Liver (tissue), 9 donors: ENCODE measurements around the gene XAF1. TPM values are rescaled to one million over a fixed set of nuclear protein-coding genes. Genes with fewer than 3 reads are reported as not detected.
A peak's percentile ranks its signal among the peaks of the same experiment; 100 is the strongest.

ENCODE experiments used
- DNase-seq: peaks from one replicate; pipeline ENCODE4 v3.0.0-alpha.2; 2017; ENCODE audit warnings: low spot score
- H3K27ac ChIP-seq, 2 donors: one replicate each; pipeline ENCODE4 v1.7.0; 2013; ENCODE audit warnings: inconsistent platforms in 2 of 2, low read length in 2 of 2, control low read depth in 1 of 2, low read depth in 1 of 2, mild to moderate bottlenecking in 1 of 2
- H3K27me3 ChIP-seq, 4 donors: one replicate each; pipeline versions ENCODE4 v1.6.1 to v1.7.0; 2013; ENCODE audit warnings: low read length in 3 of 4, inconsistent platforms in 1 of 4, mild to moderate bottlenecking in 1 of 4, moderate library complexity in 1 of 4; ENCODE audit not compliant: control insufficient read depth in 4 of 4, insufficient read depth in 4 of 4
- H3K36me3 ChIP-seq, 4 donors: one replicate each; pipeline versions ENCODE4 v1.6.1 to v1.7.0; 2013; ENCODE audit warnings: low read length in 3 of 4, mild to moderate bottlenecking in 3 of 4, low read depth in 1 of 4, moderate library complexity in 1 of 4; ENCODE audit not compliant: control insufficient read depth in 4 of 4, insufficient read depth in 3 of 4
- H3K4me1 ChIP-seq, 4 donors: one replicate each; pipeline versions ENCODE4 v1.6.1 to v1.7.0; 2013; ENCODE audit warnings: low read length in 3 of 4, mild to moderate bottlenecking in 3 of 4, moderate library complexity in 1 of 4; ENCODE audit not compliant: control insufficient read depth in 4 of 4, insufficient read depth in 4 of 4
- H3K4me3 ChIP-seq, 3 donors: one replicate each; pipeline versions ENCODE4 v1.6.1 to v1.7.0; 2013; ENCODE audit warnings: low read length in 3 of 3, control low read depth in 1 of 3, low read depth in 1 of 3, mild to moderate bottlenecking in 1 of 3
- H3K9ac ChIP-seq, 2 donors: one replicate each; pipeline ENCODE4 v1.7.0; 2013; ENCODE audit warnings: low read length in 2 of 2, mild to moderate bottlenecking in 2 of 2, moderate library complexity in 2 of 2, control low read depth in 1 of 2, low read depth in 1 of 2
- H3K9me3 ChIP-seq, 4 donors: one replicate each; pipeline versions ENCODE4 v1.6.1 to v1.7.0; 2013; ENCODE audit warnings: low read length in 3 of 4; ENCODE audit not compliant: control insufficient read depth in 4 of 4
- EGR1 ChIP-seq, 2 donors: IDR thresholded peaks; 2 replicates each; pipeline ENCODE4 v1.6.1; 2016 to 2018; ENCODE audit warnings: antibody characterized with exemption in 2 of 2, low read depth in 2 of 2
- FOXA2 ChIP-seq: IDR thresholded peaks from 2 replicates; pipeline ENCODE4 v1.6.1; 2016; ENCODE audit warnings: antibody characterized with exemption
- HNF4A ChIP-seq, 2 donors: conservative IDR thresholded peaks; 2 replicates each; pipeline ENCODE4 v1.6.1; 2016; ENCODE audit warnings: antibody characterized with exemption in 2 of 2, mild to moderate bottlenecking in 2 of 2
- HNF4G ChIP-seq: IDR thresholded peaks from 2 replicates; pipeline ENCODE4 v1.6.1; 2016; ENCODE audit warnings: antibody characterized with exemption
- JUND ChIP-seq, 2 donors: IDR thresholded peaks; 2 replicates each; pipeline ENCODE4 v1.6.1; 2016; ENCODE audit warnings: antibody characterized with exemption in 2 of 2
- NR2F2 ChIP-seq: IDR thresholded peaks from 2 replicates; pipeline ENCODE4 v1.6.1; 2016; ENCODE audit warnings: antibody characterized with exemption
- RAD21 ChIP-seq, 2 donors: IDR thresholded peaks; 2 replicates each; pipeline ENCODE4 v1.6.1; 2016; ENCODE audit warnings: antibody characterized with exemption in 2 of 2, mild to moderate bottlenecking in 2 of 2
- TAF1 ChIP-seq: conservative IDR thresholded peaks from 2 replicates; pipeline ENCODE4 v1.6.1; 2016; ENCODE audit warnings: antibody characterized with exemption, mild to moderate bottlenecking
- YY1 ChIP-seq: IDR thresholded peaks from 2 replicates; pipeline ENCODE4 v1.6.1; 2016; ENCODE audit warnings: antibody characterized with exemption, mild to moderate bottlenecking
- WGBS: extraction: QIAGEN DNeasy Blood & Tissue Kit; methylation state at CpG from one replicate; pipeline ENCODE4 v1.1.7; 2013; 5-methylcytosine and 5-hydroxymethylcytosine counted together
- polyA plus RNA-seq, 2 donors: library from polyadenylated mRNA; stranded (reverse) in 1 of 2; unstranded in 1 of 2; fragments of 200-250 nt in 1 of 2; fragments of >200 nt in 1 of 2; fragmentation: Nextera tagmentation in 1 of 2; extraction: Ambion mirVana in 1 of 2; gene quantifications; one replicate each; pipeline versions ENCODE4 v1.2.1 to v1.2.3, GENCODE V29; 2013 to 2015
- total RNA-seq, 2 donors: library from RNA; depleted of rRNA; stranded (reverse); fragments of >200 nt; gene quantifications; one replicate each; pipeline ENCODE4 v1.2.3, GENCODE V29; 2014
- TF ChIP-seq, protein P1 (sequence below): IDR thresholded peaks from 2 replicates; pipeline ENCODE4 v1.6.1; 2016; ENCODE audit warnings: antibody characterized with exemption
- TF ChIP-seq, protein P2 (sequence below): IDR thresholded peaks from 2 replicates; pipeline ENCODE4 v1.6.1; 2016; ENCODE audit warnings: antibody characterized with exemption, mild to moderate bottlenecking
- TF ChIP-seq, protein P3 (sequence below): fragments of 150-350 bp; IDR thresholded peaks from 2 replicates; pipeline ENCODE4 v1.5.1; 2017; ENCODE audit warnings: improper control_type of control experiment, low read depth, low read length; ENCODE audit not compliant: missing input control
- TF ChIP-seq, protein P4 (sequence below): IDR thresholded peaks from 2 replicates; pipeline ENCODE4 v1.6.1; 2016; ENCODE audit warnings: antibody characterized with exemption
- TF ChIP-seq, protein P5 (sequence below): IDR thresholded peaks from 2 replicates; pipeline ENCODE4 v1.6.1; 2016; ENCODE audit warnings: antibody characterized with exemption
- donor health status: healthy.
- donor health status: healthy.
- donor health status: healthy.
- donor health status: healthy.
- donor health status: healthy.

Gene XAF1
- total and polyA plus RNA-seq, 4 donors, result 6.7 to 33.9 (median 19.2) TPM

DNA sequence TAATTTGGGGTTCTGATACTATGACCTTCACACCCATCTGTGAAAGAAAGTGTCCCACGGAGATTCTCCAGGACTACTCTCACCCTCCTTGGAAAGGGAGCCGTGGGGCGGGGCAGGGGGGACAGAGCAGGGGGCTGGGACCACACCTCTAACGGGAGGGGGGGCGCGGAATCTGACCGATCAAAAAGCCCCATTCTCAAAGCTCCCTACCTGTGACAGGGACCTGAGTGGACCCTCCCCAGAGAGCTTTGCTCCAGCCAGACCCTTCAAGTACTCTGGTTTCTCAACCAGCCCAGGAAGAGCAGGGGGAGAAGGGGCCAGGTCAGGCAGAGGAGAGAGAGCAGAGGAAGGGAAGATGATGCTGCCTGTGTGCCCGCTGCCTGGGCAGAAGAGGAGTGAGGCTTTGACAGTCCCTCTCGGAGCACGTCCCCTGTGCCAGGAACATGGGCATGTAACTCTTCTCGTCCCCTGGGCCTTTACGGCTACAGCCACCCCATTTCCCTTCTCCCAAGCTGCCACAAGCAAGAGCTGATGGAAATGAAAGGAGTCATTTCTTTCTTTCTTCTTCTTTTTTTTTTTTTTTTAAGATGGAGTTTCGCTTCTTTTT lies 682 bp downstream of the XAF1 start (continued):
- TF ChIP-seq HNF4G, result no peak

DNA sequence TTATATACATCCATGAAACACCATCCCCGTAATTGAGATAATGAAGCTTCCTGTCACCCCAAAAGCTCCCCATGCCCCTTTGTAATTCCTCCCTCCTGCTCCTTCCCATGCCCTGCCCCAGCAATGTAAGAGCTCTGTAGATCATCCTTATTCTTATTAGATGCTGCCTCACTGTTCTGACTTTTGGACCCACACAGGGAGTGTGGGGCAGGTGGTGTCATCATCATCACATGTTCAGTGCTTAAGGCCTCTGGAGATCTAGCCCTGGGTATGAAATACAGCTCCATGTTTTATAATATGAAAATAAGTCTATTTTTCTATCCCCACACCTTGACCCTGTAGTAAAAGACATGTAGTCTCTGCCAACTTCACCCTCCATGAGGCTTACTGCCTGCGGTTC lies 1.9 kb downstream of the XAF1 start:
- H3K9ac ChIP-seq, result no peak overlapping the region

DNA sequence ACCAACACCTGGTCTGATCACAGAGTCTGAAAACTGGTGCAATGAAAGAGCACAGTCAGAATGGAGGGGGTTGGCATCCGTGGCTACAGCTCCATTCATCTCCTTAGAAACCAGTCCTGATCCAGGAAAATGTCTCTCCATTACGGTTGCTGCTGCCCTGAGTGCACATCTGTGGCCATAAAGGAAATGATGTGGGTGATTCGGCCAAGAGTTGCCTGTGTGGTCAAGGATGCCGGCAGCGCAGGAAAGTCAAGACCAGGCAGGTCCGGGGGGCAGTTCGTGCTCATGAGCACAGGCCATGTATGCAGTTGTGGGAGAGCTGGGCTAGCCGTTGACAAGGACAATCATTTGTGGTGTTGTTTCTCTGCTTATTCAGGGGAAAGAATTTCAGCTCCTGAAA lies 5.9 kb downstream of the XAF1 start:
- 94% methylated on average over 8 of the region's 8 CpGs for WGBS
- Histone ChIP-seq H3K4me1 (peaks cover 3 to 11% (median 5%) of the 10 kb centered on the region in 4 donors), H3K27me3 (no peaks in the 10 kb centered on the region), H3K36me3 (peaks cover 14 to 74% (median 70%) of the 10 kb centered on the region in 4 donors), H3K4me3 (no peak overlapping the region), H3K27ac (no peak overlapping the region), H3K9ac (no peak overlapping the region), H3K9me3 (no peaks in the 10 kb centered on the region)
- DNase-seq, result no peak
- TF ChIP-seq, protein P1, sequence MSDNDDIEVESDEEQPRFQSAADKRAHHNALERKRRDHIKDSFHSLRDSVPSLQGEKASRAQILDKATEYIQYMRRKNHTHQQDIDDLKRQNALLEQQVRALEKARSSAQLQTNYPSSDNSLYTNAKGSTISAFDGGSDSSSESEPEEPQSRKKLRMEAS, result no peak
- TF ChIP-seq, protein P2, sequence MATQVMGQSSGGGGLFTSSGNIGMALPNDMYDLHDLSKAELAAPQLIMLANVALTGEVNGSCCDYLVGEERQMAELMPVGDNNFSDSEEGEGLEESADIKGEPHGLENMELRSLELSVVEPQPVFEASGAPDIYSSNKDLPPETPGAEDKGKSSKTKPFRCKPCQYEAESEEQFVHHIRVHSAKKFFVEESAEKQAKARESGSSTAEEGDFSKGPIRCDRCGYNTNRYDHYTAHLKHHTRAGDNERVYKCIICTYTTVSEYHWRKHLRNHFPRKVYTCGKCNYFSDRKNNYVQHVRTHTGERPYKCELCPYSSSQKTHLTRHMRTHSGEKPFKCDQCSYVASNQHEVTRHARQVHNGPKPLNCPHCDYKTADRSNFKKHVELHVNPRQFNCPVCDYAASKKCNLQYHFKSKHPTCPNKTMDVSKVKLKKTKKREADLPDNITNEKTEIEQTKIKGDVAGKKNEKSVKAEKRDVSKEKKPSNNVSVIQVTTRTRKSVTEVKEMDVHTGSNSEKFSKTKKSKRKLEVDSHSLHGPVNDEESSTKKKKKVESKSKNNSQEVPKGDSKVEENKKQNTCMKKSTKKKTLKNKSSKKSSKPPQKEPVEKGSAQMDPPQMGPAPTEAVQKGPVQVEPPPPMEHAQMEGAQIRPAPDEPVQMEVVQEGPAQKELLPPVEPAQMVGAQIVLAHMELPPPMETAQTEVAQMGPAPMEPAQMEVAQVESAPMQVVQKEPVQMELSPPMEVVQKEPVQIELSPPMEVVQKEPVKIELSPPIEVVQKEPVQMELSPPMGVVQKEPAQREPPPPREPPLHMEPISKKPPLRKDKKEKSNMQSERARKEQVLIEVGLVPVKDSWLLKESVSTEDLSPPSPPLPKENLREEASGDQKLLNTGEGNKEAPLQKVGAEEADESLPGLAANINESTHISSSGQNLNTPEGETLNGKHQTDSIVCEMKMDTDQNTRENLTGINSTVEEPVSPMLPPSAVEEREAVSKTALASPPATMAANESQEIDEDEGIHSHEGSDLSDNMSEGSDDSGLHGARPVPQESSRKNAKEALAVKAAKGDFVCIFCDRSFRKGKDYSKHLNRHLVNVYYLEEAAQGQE, result no peak
- TF ChIP-seq EGR1 (IDR thresholded peaks at IDR 0.05; ENCODE audit: low read depth in 2 of 2) (no peak), NR2F2 (no peak), FOXA2 (no peak), HNF4A (conservative IDR thresholded peaks at IDR 0.05) (no peak), TAF1 (no peak), JUND (IDR thresholded peaks at IDR 0.05) (no peak), YY1 (no peak)
- TF ChIP-seq, protein P3, sequence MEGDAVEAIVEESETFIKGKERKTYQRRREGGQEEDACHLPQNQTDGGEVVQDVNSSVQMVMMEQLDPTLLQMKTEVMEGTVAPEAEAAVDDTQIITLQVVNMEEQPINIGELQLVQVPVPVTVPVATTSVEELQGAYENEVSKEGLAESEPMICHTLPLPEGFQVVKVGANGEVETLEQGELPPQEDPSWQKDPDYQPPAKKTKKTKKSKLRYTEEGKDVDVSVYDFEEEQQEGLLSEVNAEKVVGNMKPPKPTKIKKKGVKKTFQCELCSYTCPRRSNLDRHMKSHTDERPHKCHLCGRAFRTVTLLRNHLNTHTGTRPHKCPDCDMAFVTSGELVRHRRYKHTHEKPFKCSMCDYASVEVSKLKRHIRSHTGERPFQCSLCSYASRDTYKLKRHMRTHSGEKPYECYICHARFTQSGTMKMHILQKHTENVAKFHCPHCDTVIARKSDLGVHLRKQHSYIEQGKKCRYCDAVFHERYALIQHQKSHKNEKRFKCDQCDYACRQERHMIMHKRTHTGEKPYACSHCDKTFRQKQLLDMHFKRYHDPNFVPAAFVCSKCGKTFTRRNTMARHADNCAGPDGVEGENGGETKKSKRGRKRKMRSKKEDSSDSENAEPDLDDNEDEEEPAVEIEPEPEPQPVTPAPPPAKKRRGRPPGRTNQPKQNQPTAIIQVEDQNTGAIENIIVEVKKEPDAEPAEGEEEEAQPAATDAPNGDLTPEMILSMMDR, result no peak
- TF ChIP-seq, protein P4, sequence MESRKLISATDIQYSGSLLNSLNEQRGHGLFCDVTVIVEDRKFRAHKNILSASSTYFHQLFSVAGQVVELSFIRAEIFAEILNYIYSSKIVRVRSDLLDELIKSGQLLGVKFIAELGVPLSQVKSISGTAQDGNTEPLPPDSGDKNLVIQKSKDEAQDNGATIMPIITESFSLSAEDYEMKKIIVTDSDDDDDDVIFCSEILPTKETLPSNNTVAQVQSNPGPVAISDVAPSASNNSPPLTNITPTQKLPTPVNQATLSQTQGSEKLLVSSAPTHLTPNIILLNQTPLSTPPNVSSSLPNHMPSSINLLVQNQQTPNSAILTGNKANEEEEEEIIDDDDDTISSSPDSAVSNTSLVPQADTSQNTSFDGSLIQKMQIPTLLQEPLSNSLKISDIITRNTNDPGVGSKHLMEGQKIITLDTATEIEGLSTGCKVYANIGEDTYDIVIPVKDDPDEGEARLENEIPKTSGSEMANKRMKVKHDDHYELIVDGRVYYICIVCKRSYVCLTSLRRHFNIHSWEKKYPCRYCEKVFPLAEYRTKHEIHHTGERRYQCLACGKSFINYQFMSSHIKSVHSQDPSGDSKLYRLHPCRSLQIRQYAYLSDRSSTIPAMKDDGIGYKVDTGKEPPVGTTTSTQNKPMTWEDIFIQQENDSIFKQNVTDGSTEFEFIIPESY, result no peak

More for the DNA sequence above, 1.9 kb downstream of the XAF1 start:
- 91% methylated on average over 2 of the region's 2 CpGs for WGBS
- Histone ChIP-seq H3K27me3 (no peaks in the 10 kb centered on the region), H3K27ac (peak overlapping the region in 1 of 2 donors; percentile 7), H3K4me3 (no peak overlapping the region), H3K9me3 (no peaks in the 10 kb centered on the region), H3K4me1 (peaks cover 7 to 30% (median 21%) of the 10 kb centered on the region in 4 donors), H3K36me3 (peaks cover 8 to 38% (median 36%) of the 10 kb centered on the region in 4 donors)
- no peak for DNase-seq
- peak in 1 of 2 donors; percentile 13 for TF ChIP-seq RAD21 (IDR thresholded peaks at IDR 0.05)
- peak in 1 of 2 donors; percentile 12 for TF ChIP-seq JUND (IDR thresholded peaks at IDR 0.05)
- TF ChIP-seq, protein P5, sequence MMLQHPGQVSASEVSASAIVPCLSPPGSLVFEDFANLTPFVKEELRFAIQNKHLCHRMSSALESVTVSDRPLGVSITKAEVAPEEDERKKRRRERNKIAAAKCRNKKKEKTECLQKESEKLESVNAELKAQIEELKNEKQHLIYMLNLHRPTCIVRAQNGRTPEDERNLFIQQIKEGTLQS, result peak; percentile 61
- TF ChIP-seq HNF4A (conservative IDR thresholded peaks at IDR 0.05), result peak; percentile 54 to 60
- TF ChIP-seq EGR1 (IDR thresholded peaks at IDR 0.05; ENCODE audit: low read depth in 2 of 2), result no peak
